GM12865 (cell line): ENCODE data around the gene CALML3.

ENCODE experiments used
- DNase-seq: peaks from one replicate; pipeline ENCODE4 v3.0.0; 2010; ENCODE audit warnings: low read depth
- H3K4me3 ChIP-seq: 2 replicates; pipeline ENCODE4 v1.5.1; 2011; ENCODE audit warnings: mild to moderate bottlenecking, low read depth, low read length, control low read depth
- TF ChIP-seq, protein P1 (sequence below): IDR thresholded peaks from 2 replicates; pipeline ENCODE4 v1.5.1; 2011; ENCODE audit warnings: low read length, control low read depth, low read depth, inconsistent platforms; ENCODE audit not compliant: insufficient read depth; ENCODE audit errors: missing control alignments

Gene CALML3

DNA sequence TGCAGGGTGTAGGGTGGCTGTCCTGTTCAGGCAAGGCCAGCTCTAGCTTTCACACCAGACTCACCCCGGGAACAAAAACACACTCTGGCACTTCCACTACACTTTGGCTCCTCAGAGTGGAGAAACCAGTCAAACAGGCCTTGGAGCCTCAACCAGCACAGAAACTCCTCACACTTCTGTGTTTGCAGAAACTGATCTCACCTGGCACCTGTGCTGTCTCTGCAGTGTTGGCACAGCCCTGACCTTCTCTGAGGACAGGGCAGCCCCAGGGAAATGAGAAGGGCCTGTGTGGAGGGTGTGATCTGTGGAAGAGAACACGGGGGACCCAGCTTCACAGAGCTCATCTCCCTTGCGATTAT is 21.3 kb upstream of the CALML3 start:
- no peak overlapping the region for H3K4me3 ChIP-seq
- TF ChIP-seq, protein P1, sequence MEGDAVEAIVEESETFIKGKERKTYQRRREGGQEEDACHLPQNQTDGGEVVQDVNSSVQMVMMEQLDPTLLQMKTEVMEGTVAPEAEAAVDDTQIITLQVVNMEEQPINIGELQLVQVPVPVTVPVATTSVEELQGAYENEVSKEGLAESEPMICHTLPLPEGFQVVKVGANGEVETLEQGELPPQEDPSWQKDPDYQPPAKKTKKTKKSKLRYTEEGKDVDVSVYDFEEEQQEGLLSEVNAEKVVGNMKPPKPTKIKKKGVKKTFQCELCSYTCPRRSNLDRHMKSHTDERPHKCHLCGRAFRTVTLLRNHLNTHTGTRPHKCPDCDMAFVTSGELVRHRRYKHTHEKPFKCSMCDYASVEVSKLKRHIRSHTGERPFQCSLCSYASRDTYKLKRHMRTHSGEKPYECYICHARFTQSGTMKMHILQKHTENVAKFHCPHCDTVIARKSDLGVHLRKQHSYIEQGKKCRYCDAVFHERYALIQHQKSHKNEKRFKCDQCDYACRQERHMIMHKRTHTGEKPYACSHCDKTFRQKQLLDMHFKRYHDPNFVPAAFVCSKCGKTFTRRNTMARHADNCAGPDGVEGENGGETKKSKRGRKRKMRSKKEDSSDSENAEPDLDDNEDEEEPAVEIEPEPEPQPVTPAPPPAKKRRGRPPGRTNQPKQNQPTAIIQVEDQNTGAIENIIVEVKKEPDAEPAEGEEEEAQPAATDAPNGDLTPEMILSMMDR: no peak
- DNase-seq: no peak

DNA sequence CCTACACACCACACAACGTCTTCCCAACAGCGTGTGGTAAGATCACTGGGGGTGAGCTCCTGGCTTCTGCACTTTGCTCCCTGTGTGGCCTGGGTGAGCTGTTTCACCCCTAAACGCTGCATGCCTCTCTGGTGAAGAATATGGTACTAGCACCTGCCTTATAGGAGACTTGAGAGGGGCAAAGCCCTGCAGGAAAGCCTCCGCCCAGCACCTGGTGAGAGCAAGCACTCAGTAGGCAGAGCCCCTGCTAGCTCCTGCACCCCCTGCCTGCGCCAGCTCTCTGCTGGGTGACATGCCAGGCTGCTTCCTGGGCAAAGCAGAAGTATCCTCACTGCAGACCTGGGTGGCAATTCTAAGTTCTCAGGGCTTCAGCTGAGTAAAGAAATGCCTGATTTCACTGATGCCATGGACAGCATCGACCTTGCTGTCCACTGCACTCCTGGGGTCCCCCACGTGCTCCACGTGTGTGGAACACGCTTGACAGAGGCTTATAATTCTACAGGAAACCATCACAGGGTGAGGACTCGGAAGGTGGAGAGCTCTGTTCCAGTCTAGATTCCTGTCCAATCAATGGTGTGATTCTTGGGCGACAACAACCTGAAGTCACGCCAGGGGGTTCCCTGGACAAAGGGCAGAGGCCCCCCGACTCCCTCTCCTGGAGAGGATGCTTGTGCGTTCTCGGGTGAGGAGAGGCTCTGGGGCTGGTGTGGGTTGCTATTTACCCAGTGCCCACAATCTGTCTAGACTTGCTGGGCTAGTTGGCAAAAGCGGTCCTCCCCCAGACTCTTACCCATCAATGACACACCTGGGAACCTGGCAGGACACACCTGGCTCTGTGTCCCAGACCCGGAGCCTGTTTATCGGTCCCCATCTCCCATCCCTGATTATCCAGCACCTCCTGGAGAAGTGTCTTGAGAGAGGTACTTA is 20.4 kb upstream of the CALML3 start:
- DNase-seq: no peak
- TF ChIP-seq, protein P1: no peak

DNA sequence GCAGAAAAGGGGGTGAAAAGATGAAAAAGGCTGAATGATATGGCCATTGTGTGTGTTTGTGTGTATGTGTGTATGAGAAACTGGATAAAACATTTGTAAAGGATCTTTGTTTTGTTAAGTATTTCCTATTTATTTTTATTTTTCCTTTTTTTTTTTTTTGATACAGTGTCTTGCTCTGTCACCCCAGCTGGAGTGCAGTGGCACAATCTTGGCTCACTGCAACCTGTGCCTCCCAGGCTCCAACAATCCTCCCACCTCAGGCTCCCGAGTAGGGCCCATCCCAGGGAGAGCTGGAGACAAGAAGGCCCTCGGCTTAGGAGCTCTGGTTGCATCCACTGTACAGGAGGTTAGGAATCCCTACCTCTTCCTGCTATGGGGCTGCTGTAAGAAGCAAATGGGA is 18.5 kb upstream of the CALML3 start:
- TF ChIP-seq, protein P1: no peak
- no peak for DNase-seq
- H3K4me3 ChIP-seq: no peak overlapping the region

More for the DNA sequence above, 20.4 kb upstream of the CALML3 start:
- H3K4me3 ChIP-seq: no peak overlapping the region

DNA sequence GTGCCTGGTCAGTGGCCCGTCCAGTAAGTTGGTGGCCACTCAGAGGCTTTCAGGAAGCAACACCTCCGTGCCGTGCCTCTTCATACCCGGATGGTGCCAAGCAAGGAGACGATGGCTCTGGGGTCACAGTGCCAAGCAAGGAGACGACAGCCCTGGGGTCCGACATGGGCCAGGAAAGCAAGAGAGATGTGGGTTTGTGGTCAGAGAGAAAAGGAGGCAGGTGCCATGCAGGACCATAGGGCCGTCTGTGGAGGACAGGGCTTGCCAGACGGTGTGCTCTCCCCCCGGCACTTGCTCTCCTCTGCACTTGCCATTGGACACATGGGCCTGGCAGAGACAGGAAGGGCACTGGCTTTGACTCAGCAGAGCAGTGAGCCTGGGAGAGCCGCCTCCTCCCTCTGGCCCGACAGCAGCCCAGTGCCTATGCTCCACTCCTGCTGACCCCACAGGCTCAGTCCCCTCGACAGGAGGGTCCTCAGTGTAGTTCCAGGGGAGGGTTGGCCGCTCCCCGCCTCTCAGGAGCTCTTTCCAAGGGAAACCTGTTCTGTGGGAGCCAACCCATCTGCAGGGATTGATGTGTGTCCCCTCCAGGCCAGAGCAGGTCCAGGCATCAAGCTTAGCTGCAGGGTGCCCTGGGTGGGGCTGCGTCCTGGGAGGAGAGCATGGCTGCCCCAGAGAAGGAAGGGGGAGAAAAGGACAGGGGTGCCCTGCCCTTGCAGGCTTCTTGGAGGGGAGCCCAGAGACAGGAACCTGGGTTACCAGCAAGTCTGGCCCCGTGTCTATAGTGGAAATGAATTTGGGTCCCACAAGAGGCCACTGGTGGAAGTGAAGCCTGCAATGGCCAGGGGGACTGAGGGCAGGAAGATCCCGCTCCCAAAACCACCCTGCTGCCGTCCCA is 17.8 kb upstream of the CALML3 start:
- TF ChIP-seq, protein P1: no peak
- no peak for DNase-seq
- H3K4me3 ChIP-seq: no peak overlapping the region

DNA sequence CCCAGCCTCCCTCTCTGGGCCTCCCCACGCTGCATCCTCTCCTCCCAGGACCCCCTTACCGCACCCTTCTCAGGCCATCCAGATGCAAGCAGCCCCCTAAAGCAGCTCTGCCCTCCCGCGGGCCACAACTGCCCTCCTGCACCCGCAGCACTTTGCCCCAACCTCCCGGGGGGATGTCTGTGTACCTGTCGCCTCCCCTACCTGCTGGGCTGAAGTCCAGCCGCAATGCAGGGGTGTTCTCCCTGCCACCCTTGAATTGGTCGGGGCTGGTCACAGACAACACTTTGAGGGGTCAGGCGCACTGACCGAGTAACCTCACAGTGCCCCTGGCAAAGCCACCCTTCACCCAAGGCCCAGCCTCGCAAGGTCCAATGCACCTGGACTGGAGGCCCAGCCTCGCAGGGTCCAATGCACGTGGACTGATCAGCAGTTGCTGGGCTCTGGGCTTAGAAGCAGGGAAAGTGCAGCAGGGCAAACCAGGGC is 17.1 kb upstream of the CALML3 start:
- no peak for DNase-seq
- TF ChIP-seq, protein P1: no peak
- no peak overlapping the region for H3K4me3 ChIP-seq

DNA sequence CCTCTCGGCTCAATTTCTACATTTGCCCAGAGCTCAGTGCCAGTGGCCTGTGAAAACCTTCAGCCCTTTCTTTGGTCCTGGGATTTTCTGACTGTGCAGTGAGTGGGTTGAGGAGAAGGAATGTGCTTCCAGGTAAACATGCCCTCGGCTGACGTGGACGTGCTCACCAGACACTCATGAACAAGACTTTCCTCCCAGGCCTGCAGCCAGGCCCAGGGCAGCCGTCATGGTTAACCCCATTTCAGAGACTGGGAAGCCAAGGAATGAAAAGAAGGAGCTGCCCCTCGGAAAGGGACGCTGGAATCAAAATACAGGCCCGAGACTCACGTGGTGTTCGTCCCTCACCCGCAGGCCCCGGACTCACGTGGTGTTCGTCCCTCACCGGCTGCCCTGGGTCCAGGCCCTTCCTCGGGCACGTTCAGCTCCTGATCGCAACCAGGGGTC is 16.6 kb upstream of the CALML3 start:
- no peak for DNase-seq
- TF ChIP-seq, protein P1: no peak
- H3K4me3 ChIP-seq: no peak overlapping the region
